Activated CD8-positive, alpha-beta memory T cell treated with anti-CD3 and anti-CD28 coated beads, Interleukin-2, amount 50 U/mL, for 4 hours (primary cell): ENCODE results near the gene ARMC9.
"Not testable (repeated sequence)": the region's sequence is repeated elsewhere in the genome, so short reads cannot be mapped to it uniquely, and the experiment has no call there.

Experiments used
- DNase-seq: peaks from one replicate; pipeline ENCODE4 v3.0.0-alpha.2; 2020

The ARMC9 gene

DNA sequence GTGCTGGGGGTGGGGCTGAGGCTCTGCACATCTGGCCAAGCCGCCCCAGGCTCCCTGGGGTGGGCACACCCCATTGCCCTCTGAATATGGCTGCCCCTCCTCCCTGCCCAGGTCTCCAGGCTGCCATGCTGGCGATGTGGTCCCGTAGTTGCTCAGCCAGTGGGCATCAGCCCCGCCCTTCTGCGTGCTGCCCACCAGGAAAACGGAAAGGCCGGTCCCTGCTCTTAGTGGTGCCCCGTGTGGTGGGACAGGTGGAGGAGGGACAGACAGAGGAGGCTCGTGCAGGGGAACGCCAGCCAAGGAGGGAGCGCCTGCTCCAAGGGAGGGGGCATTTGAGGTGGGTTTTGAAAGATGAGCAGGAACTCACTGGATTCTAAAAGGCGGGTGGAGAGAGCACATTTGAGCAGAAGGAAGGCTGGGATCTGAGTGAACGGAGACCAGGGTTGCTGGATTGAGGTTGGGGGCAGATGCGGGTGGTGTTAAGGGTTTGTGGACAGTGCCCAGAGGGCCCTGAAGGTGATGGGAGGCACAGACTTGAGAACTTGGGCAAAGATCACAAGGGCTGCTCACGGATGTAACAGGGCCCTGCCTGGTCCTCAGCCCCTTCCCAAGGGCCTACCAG lies 190.4 kb downstream of the ARMC9 start:
- DNase-seq, result no peak

DNA sequence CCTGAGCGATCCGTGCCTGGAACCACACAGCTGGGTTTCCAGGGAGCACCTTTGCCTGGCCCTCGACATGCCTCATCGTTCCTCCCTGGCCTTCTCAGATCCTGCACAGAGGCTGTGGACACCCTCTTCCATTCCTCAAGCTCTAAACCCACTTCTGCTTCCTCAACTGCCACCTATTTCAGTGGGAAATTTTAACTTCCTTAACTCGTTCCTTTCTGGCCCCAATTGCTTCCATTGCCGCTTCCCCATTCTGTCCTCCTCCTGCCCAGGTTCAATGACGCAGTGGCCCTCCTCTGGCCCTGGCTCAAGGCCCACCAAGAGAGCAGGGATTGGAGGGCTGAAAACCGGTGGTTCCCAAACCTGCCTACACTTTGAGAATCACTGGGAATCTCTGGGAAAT lies 192.2 kb downstream of the ARMC9 start:
- no peak for DNase-seq

DNA sequence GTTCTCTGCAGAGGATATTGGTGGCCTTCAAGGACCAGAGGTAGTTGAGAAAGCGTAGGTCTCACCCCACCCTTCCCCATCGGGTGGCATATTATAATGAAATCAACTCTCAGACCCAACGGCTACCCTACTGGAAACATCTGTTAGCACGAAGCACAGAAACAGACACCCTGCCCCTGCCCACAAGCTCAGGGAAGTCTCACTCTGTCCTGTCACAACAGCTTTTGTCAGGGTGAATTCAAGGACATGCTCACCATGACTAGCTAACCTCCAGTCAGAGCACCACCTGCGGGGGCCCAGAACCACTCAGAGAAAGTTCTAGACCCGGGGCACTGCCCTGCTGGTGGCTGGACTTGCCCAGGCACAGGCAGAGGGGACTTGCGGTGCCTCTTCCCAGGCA lies 193.6 kb downstream of the ARMC9 start:
- DNase-seq, result no peak

DNA sequence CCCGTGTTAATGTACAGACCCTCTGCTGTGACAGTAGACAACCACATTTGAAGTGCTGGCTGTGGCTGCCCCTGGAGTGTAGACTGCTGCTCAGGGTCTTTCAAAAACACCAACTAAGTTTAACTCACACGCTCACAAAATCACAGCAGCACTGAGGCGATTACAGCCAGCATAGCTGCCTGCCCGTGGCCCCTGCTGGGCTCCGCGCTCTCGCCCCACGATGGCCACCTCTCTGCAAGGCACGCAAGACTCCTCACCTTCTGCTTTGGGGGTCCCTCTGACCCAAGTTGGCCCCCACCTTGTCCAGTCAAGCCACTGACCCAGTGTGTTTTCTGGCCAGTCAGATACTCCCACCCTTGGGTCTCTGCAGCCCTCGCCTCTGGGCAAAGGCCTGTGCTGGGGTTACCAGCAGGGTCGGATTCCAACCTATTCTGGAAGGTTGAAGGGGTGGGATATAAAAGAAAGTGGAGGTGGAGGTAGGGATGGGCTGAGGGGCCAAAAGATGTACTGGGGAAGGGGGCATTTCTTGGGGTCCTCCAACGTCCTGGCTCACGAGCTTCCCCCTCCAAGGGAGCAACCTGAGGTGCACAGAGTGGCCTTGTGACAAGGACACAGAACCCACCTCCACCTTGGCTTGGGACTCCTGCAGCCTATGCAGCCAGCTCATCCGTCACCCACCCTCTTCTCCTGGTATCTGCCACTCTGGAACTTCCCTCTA lies 194.2 kb downstream of the ARMC9 start:
- DNase-seq, result no peak

DNA sequence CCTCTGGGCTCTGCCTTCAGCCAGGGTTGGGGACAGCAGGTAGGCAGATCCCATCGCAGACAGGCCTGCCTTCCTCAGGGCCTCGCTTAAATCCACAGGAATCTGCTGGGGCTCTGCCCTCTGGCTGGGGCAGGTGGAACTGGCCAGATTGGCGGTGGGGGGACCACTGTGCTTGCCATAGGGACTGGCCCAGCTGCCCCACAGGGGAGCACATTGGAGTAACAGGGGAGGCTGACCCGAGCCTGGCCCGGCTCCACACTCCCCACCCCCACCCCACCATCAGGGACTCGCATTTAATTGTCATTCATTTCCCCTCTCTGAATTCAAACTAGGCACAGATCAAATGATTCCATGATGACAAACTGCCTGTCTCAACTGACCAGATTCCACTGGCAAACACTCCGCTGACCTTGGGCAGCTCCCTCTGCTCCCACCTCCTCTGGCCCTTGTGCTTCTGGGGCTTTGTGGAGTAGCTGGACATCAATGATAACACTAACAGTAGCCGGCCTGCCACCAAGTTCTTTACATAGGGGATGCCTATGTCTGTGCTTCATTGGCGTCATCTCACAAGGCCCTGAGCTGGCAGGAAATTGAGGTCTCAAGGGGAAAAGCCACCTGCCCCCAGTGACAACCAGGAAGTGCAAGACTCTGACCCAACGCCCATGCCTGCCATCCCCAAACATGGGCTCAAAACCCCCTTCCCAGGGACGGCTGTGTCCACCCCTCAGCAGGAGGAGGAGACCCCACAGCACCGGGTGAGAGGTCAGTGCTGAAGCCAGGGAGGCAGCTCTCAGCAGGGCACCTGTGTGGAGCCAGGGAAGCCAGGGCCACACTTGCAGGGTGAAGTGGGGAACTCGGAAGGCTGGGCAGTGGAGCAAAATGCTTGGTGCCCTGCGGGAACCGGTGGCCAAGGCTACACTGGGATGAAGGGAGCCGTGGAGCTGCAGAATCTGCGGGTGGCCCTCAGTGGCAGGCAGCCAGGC lies 195.0 kb downstream of the ARMC9 start:
- no peak for DNase-seq

DNA sequence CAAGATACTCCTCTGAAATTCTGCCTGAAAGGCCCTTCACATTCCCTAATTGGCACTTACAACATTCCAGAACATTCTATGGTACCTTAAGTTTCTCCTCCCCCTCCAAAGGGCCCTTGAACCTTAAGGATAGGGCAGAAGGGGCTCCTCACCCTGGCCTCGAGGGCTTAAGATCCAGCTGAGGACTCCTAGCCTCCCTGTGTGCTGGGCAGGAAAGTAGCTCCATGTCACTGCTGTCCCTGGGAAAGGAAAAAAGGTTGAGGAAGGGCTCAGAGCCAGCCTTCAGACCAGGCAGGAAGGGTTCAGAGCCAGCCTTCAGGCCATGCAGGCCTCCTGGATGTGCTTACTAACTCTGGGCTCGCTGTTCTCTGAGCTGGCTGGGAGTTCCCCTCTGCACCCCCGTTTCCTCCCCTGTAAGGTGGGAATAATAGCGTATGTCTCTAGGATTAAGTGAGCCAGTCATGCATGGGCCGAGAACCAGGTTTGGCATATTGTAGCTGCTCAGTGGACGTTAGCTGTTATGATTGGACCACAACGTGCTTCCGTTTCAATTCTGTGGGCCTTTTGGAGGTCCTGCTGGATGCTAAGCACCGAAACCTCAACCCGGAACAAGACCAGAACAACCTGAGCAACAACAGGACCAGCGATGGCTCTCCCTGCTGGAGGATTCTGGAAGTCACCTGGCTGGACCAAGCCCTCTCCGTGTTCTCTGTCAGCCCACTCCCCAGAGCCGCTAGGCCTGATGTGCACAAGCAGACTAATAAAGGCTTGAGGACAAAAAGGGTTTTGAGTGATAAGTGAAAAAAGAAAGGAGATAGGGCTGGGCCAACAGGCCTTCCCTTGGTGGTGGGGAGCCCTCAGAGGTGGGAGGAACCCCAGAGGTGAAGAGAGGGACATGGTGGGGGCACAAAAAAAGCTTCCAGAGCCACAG lies 196.0 kb downstream of the ARMC9 start:
- DNase-seq, result no peak

DNA sequence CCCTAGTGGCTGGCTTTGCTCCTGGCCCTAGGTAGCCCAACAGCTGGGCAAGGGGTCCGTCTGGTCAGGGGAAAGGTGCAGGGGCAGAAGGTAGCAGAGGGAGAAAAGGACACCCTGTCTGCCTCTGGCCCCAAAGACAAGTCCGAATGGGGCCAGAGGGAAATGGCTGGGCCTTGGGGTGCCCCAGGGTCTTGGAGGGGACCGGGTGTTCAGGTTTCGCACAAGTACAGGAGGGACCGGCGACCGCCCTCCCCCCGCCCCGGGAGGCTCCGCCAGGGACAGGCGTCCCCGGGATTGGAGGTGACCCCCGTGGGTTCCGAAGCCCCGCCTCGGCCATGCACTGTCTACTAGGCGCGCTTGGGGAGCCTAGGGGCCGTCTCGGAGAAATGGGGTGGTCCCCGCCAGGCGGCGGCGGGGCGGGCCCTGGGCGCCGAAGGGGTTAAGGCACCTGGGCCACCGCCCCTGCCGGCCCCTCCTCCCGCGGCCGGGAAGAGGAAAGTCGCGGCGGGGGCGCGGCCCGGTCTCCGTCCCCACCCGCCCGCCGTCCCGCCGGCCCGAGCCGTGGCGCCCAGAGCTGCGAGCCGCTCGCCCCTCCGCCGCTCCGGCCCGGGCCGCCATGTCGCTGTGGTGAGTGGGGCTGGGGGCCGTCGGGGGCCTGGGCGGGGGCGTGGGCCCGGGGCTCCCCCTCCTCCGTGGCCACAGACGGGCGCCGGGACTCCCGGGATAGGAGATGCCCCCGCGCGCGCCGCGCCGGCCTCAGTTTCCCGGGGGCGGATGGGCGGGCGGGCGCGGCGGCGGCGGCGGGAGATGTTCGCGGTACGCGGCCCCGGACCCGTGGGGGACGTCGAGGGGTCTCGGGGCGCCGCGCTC lies 197.0 kb downstream of the ARMC9 start, which contains the start of gene B3GNT7:
B3GNT7 (plus strand) TSS at position 523 of the 870 bp plus-strand sequence; CDS start at position 617, 94 bp downstream.
- DNase-seq, result no peak

DNA sequence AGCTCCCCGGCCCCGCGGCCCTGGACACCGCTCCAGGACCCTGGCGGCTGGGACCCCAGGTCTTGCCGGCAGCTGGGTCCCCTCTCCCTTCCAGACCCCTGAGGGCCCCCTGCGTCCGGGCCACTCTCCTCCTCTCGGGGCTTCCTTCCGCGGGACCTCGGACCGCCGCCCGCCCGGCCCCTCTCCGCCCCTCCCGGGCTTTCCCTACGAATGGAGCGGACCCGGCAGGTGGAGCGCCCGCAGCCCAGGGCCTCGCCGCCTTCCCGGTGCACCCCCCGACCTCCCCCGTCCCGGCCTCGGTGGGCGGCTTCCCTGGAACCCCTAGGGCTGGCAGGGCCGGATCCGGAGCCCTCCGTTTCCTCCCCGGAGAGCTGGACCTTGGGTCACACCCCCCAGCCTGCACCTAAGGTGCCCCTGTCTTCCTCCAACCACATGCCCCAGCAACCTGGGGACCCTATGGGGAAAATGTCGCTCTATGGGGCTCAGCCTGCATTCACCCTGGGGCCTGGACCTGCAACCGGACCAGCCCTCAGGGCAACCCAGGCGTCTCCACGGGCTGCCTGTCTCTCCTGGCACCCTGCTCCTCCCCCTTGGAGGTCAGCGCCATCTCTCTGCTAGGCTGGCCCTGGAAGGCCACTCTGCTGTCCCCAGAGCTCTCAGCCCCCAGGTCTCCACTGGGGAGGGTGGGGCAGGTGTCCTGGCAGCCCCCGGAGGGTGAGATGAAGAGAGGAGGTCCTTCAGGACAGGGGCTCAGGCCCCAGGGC lies 197.8 kb downstream of the ARMC9 start:
- DNase-seq, result no peak

DNA sequence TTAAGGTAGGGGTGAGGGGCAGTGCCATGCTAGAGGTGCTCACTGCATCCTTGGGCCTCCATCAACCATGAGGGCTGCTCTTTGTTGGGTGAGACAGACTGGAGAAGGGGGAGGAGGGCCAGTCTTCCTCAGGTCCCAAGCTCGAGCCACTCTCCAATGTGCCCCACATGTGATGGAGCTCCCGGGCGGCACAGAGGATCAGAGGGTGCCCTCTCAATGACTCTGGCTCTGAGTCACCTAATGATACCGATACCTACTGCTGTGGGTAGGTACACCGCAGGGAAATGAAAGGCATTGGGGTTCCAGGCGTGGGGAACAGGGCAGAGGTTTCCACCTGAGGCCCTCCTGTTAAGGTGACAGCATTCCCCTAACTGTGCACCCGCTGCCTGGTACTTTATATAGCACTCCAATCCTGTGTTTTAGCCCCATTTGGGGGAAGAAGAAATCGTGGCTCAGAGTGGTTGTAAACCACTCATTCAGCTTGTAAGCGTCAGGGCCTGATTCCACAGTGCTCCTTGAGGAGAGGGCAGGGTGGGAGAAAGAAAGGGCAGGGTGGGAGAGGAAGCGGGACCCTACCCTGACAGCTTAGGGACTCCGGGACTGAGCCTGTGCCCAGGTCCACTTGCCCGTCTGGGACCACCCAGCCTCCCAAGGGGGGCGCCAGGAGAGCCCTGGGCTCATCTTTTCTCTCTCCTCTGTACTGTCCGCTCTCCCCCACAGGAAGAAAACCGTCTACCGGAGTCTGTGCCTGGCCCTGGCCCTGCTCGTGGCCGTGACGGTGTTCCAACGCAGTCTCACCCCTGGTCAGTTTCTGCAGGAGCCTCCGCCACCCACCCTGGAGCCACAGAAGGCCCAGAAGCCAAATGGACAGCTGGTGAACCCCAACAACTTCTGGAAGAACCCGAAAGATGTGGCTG lies 198.8 kb downstream of the ARMC9 start:
- no peak for DNase-seq

DNA sequence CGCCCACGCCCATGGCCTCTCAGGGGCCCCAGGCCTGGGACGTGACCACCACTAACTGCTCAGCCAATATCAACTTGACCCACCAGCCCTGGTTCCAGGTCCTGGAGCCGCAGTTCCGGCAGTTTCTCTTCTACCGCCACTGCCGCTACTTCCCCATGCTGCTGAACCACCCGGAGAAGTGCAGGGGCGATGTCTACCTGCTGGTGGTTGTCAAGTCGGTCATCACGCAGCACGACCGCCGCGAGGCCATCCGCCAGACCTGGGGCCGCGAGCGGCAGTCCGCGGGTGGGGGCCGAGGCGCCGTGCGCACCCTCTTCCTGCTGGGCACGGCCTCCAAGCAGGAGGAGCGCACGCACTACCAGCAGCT lies 199.5 kb downstream of the ARMC9 start:
- no peak for DNase-seq

DNA sequence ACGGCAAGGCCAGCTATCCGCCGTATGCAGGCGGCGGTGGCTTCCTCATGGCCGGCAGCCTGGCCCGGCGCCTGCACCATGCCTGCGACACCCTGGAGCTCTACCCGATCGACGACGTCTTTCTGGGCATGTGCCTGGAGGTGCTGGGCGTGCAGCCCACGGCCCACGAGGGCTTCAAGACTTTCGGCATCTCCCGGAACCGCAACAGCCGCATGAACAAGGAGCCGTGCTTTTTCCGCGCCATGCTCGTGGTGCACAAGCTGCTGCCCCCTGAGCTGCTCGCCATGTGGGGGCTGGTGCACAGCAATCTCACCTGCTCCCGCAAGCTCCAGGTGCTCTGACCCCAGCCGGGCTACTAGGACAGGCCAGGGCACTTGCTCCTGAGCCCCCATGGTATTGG lies 200.2 kb downstream of the ARMC9 start:
- DNase-seq, result no peak

DNA sequence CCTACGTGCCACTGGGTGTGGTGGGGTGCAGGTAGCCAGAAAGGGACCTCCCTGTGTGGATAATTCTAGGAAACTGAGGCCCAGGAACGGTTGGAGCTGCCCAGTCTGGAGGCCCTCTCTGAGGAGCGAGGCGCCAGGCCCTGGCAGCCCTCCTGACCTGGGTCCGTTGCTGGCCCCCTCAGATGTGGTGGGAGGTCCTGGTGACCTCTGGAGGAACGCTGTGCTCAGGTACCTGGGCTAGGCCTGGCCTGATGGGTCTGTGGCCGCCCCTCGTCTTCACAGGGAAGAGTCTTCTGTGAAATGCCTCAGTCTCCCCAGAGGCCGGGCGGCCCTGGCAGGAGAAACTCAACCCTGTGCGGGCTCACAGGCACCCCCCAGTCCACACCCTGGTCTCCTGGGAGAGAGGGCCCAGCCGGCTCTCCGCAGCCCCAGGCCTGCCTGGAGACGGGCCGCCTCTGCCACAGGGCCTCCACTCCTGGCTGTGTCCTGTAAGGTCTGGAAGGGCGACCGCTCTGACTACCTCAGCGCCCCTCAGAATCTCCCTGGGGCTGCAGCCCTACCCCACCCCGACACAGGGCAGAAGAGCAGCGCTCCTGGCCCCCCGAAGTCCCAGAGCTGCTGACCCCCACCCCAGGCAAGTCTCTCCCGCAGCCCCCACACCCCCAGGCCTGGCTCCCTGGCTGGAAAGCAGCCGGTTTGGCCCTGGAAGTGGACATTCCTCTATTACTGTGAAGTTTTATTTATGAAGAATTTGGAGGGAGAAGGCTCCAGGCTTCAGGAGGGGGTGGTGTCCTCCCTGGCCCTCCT lies 200.8 kb downstream of the ARMC9 start:
- DNase-seq, result no peak

DNA sequence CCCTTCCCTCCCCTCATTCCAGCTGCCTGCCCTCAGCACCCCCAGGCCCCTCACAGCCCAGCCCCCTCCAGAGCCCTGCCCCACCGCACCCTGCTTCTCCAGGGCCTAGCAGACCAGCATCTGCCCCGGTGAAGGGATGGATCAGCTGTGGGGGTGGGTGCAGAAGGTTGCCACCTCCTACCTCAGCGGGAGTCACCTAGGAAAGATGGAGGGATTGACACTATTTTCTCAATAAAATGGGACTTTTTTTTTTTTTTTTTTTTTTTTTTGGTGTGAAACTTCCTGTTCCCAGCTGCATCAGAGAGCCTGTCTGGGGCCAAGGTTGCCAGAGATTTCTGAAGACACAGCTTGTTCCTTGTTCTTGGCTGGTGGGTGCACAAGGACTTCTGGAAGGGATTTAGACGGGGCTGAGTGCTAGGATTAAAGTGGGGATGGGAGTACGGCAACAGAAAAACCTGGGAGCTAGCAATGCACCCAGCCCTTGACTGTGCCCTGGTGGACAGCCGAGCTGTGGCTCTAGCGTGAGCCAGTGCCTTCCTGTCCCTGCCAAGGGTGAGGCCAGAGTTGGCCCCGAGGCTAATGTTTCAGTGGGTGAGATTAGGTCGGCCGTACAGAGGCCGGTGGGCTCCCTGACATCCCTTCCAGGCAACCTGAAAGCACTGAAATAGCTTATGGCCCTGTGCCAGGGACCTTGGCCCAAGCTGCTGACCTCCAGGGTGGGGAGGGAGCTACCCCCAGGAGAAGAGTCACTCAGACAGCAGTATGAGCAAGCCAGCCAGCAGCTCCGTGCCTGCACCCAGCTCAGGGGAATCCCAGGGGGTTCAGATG lies 201.6 kb downstream of the ARMC9 start:
- DNase-seq, result no peak

DNA sequence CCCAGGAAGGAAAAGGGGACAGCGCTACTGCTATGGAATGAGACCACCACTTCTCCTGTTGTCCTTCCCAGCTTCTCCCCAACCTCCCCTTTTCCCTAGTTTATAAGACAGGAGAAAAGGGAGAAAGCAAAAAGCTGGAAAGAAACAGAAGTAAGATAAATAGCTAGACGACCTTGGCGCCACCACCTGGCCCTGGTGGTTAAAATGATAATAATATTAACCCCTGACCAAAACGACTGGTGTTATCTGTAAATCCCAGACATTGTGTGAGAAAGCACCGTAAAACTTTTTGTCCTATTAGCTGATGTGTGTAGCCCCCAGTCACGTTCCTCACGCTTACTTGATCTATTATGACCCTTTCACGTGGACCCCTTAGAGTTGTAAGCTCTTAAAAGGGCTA lies 202.2 kb downstream of the ARMC9 start:
- DNase-seq, result not testable (repeated sequence)

DNA sequence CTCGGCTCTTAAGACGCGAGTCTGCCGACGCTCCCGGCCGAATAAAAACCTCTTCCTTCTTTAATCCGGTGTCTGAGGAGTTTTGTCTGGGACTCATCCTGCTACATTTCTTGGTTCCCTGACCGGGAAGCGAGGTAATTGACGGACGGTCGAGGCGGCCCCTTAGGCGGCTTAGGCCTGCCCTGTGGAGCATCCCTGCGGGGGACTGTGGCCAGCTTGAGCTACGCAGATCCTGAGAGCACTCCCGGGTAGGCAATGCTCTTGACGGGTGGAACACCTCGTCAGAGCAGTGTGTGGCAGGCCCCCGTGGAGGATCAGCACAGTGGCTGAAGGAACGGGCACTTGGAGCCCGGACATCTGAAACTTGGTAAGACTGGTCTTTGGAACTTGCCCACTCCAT lies 202.7 kb downstream of the ARMC9 start:
- not testable (repeated sequence) for DNase-seq

DNA sequence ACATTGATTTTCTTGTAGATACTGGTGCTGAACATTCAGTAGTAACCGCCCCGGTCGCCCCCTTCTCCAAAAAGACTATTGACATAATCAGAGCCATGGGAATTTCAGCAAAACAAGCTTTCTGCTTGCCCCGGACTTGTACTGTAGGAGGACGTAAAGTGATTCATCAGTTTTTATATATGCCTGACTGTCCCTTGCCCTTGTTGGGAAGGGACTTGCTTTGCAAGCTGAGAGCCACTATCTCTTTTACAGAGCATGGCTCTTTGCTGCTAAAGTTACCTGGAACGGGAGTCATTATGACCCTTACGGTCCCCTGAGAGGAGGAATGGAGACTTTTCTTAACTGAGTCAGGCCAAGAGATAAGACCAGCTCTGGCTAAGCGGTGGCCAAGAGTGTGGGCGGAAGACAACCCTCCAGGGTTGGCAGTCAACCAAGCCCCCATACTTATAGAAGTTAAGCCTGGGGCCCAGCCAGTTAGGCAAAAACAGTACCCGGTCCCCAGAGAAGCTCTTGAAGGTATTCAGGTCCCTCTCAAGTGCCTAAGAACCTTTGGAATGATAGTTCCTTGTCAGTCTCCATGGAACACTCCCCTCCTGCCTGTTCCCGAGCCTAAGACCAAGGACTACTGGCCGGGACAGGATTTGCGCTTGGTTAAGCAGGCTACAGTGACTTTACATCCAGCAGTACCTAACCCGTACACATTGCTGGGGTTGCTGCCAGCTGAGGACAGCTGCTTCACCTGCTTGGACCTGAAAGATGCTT lies 205.2 kb downstream of the ARMC9 start:
- not testable (repeated sequence) for DNase-seq

DNA sequence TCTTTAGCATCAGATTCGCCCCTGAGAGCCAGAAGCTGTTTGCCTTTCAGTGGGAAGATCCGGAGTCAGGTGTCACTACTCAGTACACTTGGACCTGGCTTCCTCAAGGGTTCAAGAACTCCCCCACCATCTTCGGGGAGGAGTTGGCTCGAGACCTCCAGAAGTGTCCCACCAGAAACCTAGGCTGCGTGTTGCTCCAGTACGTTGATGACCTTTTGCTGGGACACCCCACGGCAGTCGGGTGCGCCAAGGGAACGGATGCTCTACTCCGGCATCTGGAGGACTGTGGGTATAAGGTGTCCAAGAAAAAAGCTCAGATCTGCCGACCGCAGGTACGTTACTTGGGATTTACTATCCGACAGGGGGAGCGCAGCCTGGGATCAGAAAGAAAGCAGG lies 205.8 kb downstream of the ARMC9 start:
- DNase-seq, result not testable (repeated sequence)
